GM06990 (cell line): Measurements from ENCODE around the gene PHLDB1.
A peak's percentile ranks its signal among the peaks of the same experiment; 100 is the strongest.

Experiments
- DNase-seq: peaks from one replicate; pipeline ENCODE4 v3.0.0-alpha.2; 2011; ENCODE audit not compliant: insufficient read length; ENCODE audit errors: extremely low read depth
- H3K27me3 ChIP-seq: replicated peaks from 2 replicates; pipeline ENCODE4 v1.6.0; 2011; ENCODE audit warnings: low read length; ENCODE audit not compliant: control insufficient read depth, insufficient read depth
- H3K36me3 ChIP-seq: 2 replicates; pipeline ENCODE4 v1.5.1; 2011; ENCODE audit warnings: low read length; ENCODE audit not compliant: control insufficient read depth, insufficient read depth
- H3K4me3 ChIP-seq: replicated peaks from 2 replicates; pipeline ENCODE4 v1.5.1; 2011; ENCODE audit warnings: low read depth, mild to moderate bottlenecking, control low read depth, low read length
- CTCF ChIP-seq: IDR thresholded peaks from 2 replicates; pipeline ENCODE4 v1.5.1; 2011; ENCODE audit warnings: low read length, control low read depth, mild to moderate bottlenecking, inconsistent platforms; ENCODE audit not compliant: insufficient read depth, poor library complexity, severe bottlenecking

The PHLDB1 gene

DNA sequence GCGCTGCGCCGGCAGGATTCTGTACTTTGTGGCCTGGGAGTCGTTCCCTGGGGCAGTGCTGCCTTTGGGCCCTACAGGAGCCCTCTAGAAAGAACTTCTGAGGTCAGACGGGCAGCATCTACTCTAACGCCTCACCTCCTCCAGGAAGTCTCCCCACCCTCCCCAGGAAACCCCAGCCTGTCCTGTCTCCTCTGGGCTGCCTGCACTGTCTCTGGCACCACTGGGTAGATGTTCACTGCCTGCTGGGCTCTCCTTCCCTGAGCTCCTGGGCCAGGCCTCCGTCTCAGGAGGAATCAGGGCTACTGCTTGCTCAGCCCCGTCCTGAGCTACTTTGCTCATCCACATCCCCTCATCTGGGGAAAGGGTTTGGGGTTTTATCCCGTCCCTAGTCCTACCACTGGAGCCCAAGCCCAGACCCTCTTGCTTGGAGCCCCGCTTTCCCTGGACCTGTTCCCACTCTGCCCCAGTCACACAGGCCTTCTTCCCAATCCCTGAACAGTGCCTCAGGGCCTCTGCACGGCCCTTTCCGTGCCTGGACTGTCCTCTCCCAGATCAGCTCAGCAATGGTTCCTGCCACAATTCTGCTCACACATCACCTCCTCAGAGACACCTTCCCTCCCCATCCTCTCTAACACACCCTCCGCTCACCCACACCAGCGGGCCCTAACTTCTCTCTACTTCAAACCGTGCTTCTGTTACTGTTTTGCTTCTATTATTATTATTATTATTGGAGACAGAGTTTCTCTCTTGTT lies 83.3 kb downstream of the PHLDB1 start:
- no peak for DNase-seq
- TF ChIP-seq CTCF, result no peak
- Histone ChIP-seq H3K4me3 (no peak overlapping the region), H3K36me3 (no peaks in the 10 kb centered on the region), H3K27me3 (no peaks in the 10 kb centered on the region)

- Histone ChIP-seq H3K4me3 (no peak overlapping the region), H3K36me3 (no peaks in the 10 kb centered on the region), H3K27me3 (no peaks in the 10 kb centered on the region)
- no peak for TF ChIP-seq CTCF
- DNase-seq, result peak; percentile 46
These were observed 84.8 kb downstream of the PHLDB1 start for GRCh38 chr11:118691926-118692830.

- Histone ChIP-seq H3K36me3 (no peaks in the 10 kb centered on the region), H3K4me3 (no peak overlapping the region), H3K27me3 (no peaks in the 10 kb centered on the region)
- DNase-seq, result no peak
- no peak for TF ChIP-seq CTCF
These were observed 86.8 kb downstream of the PHLDB1 start for GRCh38 chr11:118694185-118694584.

GRCh38 chr11:118694771-118695170 lies 87.4 kb downstream of the PHLDB1 start:
- H3K27me3 ChIP-seq, result no peaks in the 10 kb centered on the region
- no peak for DNase-seq
- no peak overlapping the region for H3K4me3 ChIP-seq
- no peak for TF ChIP-seq CTCF
- H3K36me3 ChIP-seq, result no peaks in the 10 kb centered on the region

- Histone ChIP-seq H3K4me3 (no peak overlapping the region), H3K36me3 (no peaks in the 10 kb centered on the region), H3K27me3 (no peaks in the 10 kb centered on the region)
- no peak for DNase-seq
- no peak for TF ChIP-seq CTCF
These were observed 89.3 kb downstream of the PHLDB1 start for GRCh38 chr11:118696673-118697226.
